Measurements from ENCODE around the gene PNMA5.

PNMA5 gene

GRCh38 chrX:152958524-152959465 is 35.1 kb downstream of the PNMA5 start:
- DNase-seq, result peak; percentile 64

GRCh38 chrX:152958047-152958446 is 35.9 kb downstream of the PNMA5 start:
- no peak for DNase-seq

- no peak for DNase-seq
Measured at GRCh38 chrX:152950786-152951185, 43.1 kb downstream of the PNMA5 start.

GRCh38 chrX:152949114-152949513 is 44.8 kb downstream of the PNMA5 start:
- DNase-seq, result no peak

- DNase-seq, result no peak
Measured at GRCh38 chrX:152946681-152947080, 47.2 kb downstream of the PNMA5 start.

GRCh38 chrX:152945021-152945979 is 48.6 kb downstream of the PNMA5 start:
- DNase-seq, result no peak

- no peak for DNase-seq
Measured at GRCh38 chrX:152943826-152944225, 50.1 kb downstream of the PNMA5 start.

- DNase-seq, result no peak
Measured at GRCh38 chrX:152942077-152942442, 51.9 kb downstream of the PNMA5 start.

GRCh38 chrX:152941328-152942076 is 52.4 kb downstream of the PNMA5 start:
- peak; percentile 68 for DNase-seq
